K562 (cell line): Measurements from ENCODE around the gene ITPKB. TPM values are rescaled to one million over a fixed set of nuclear protein-coding genes. Genes with fewer than 3 reads are reported as not detected.

Experiments used
- ATAC-seq: fragments of 200-7000 bp; cut with Tn5 transposase; 3 replicates; pipeline ENCODE4 v1.9.1; 2020; ENCODE audit warnings: moderate library complexity
- BruUV-seq: library from RNA; stranded (reverse); fragments of 400-500 nt; replicated peaks from 2 replicates; lab custom pipeline; 2021; lab: Mats Ljungman, UMichigan
- CTCF ChIA-PET: fragments of 300-600 bp; formaldehyde crosslinking; extraction: SDS; loops from one replicate; lab custom pipeline; 2021; ENCODE audit warnings: low intra/inter-chr PET ratio; lab: Yijun Ruan, JAX
- POLR2A ChIA-PET: fragments of 300-600, 350-650 bp; sonication (Branson Sonifier 250); formaldehyde crosslinking; extraction: SDS; loops from one replicate; lab custom pipeline; 2021; ENCODE audit warnings: antibody characterized with exemption, inconsistent platforms; lab: Yijun Ruan, JAX
- DNase-seq, 4 experiments: peaks; one replicate each; pipeline versions ENCODE4 v3.0.0 to v3.0.0-alpha.2; 2011 to 2018; ENCODE audit warnings: low spot score in 3 of 4, mixed read lengths in 3 of 4; ENCODE audit errors: extremely low read depth in 1 of 4
- FAIRE-seq: peaks from 2 replicates; lab custom pipeline; 2011; peaks lifted over from hg19 to GRCh38; lab: Jason Lieb, UNC
- H2AFZ ChIP-seq: 2 replicates; pipeline ENCODE4 v1.6.0; 2011; ENCODE audit warnings: low read depth, low read length, control low read depth, inconsistent platforms
- H3K27ac ChIP-seq: fragments of 200-600 bp; 3 replicates; pipeline ENCODE4 v1.8.0; 2011; ENCODE audit warnings: low read depth, mild to moderate bottlenecking, control low read depth, inconsistent platforms, low read length, moderate library complexity, mixed read lengths; ENCODE audit errors: extremely low read depth
- H3K27me3 ChIP-seq, 2 experiments: fragments of 300-600 bp in 1 of 2; 2 replicates in 1 of 2; 3 replicates in 1 of 2; pipeline versions ENCODE4 v1.6.0 to v1.8.0; 2011; ENCODE audit warnings: inconsistent platforms in 2 of 2, low read length in 2 of 2, mild to moderate bottlenecking in 1 of 2, mixed read lengths in 1 of 2, moderate library complexity in 1 of 2; ENCODE audit not compliant: control insufficient read depth in 2 of 2, insufficient read depth in 2 of 2
- H3K36me3 ChIP-seq: fragments of 300-600 bp; 3 replicates; pipeline ENCODE4 v1.8.0; 2011; ENCODE audit warnings: mild to moderate bottlenecking, low read length, inconsistent platforms; ENCODE audit not compliant: control insufficient read depth, insufficient read depth
- H3K4me1 ChIP-seq, 2 experiments: fragments of 200-600 bp in 1 of 2; replicated peaks in 1 of 2; 2 replicates in 1 of 2; 3 replicates in 1 of 2; pipeline versions ENCODE4 v1.5.1 to v1.8.0; 2011; ENCODE audit warnings: inconsistent platforms in 2 of 2, low read length in 2 of 2, mild to moderate bottlenecking in 1 of 2, mixed read lengths in 1 of 2, moderate library complexity in 1 of 2; ENCODE audit not compliant: control insufficient read depth in 2 of 2, insufficient read depth in 2 of 2
- H3K4me2 ChIP-seq: 2 replicates; pipeline ENCODE4 v1.6.1; 2011; ENCODE audit warnings: low read length, control low read depth, inconsistent platforms, mixed read lengths; ENCODE audit not compliant: insufficient read depth
- H3K4me3 ChIP-seq: fragments of 200-600 bp; sonication (generic), shearing (Covaris generic); 2 replicates; pipeline ENCODE4 v1.5.1; 2016; ENCODE audit warnings: control low read depth, inconsistent platforms
- H3K79me2 ChIP-seq: fragments of 200-600 bp; 3 replicates; pipeline ENCODE4 v1.8.0; 2011; ENCODE audit warnings: low read length, inconsistent platforms; ENCODE audit not compliant: control insufficient read depth, insufficient read depth
- H3K9ac ChIP-seq, 2 experiments: 2 replicates each; pipeline versions ENCODE4 v1.6.0 to v1.6.1; 2011; ENCODE audit warnings: low read depth in 2 of 2, low read length in 2 of 2, control low read depth in 1 of 2, inconsistent platforms in 1 of 2, mild to moderate bottlenecking in 1 of 2, mixed read lengths in 1 of 2; ENCODE audit not compliant: insufficient read depth in 1 of 2
- H3K9me1 ChIP-seq: one replicate; pipeline ENCODE4 v1.6.0; 2011; ENCODE audit warnings: inconsistent platforms, mild to moderate bottlenecking, low read length, moderate library complexity; ENCODE audit not compliant: control insufficient read depth, insufficient read depth
- H3K9me3 ChIP-seq: replicated peaks from 2 replicates; pipeline ENCODE4 v1.5.1; 2011; ENCODE audit warnings: low read depth, low read length, inconsistent platforms; ENCODE audit not compliant: control insufficient read depth, insufficient read depth
- H4K20me1 ChIP-seq: replicated peaks from 2 replicates; pipeline ENCODE4 v1.6.1; 2011; ENCODE audit warnings: low read length, inconsistent platforms, mixed read lengths; ENCODE audit not compliant: control insufficient read depth, insufficient read depth
- MED1 ChIP-seq: sonication (generic); formaldehyde crosslinking; IDR thresholded peaks from 2 replicates; pipeline ENCODE4 v1.8.1; 2023; ENCODE audit warnings: missing genetic modification reagents, borderline replicate concordance
- ZNF561 ChIP-seq: fragments of 450-650 bp; formaldehyde crosslinking; conservative IDR thresholded peaks from 2 replicates; pipeline ENCODE4 v1.4.0; 2020; ENCODE audit warnings: mild to moderate bottlenecking, moderate library complexity
- ZNF589 ChIP-seq: fragments of 200-800 bp; sonication (Bioruptor generic); IDR thresholded peaks from 2 replicates; pipeline ENCODE4 v1.6.1; 2016; ENCODE audit warnings: low read depth, missing genetic modification characterization, missing compliant biosample characterization
- ZZZ3 ChIP-seq: fragments of 450-650 bp; IDR thresholded peaks from 2 replicates; pipeline ENCODE4 v1.6.1; 2016; ENCODE audit warnings: antibody characterized with exemption, mild to moderate bottlenecking, moderate library complexity
- WGBS: fragments of 100-300 bp; shearing (Covaris generic); methylation state at CpG from one replicate; pipeline ENCODE4 v1.1.6; 2016; ENCODE audit warnings: low coverage, mixed read lengths; ENCODE audit not compliant: insufficient coverage; ENCODE audit errors: missing lambda C conversion rate; 5-methylcytosine and 5-hydroxymethylcytosine counted together
- in situ Hi-C: fragments of 300-500 bp; cut with MboI; formaldehyde crosslinking; loops from 4 replicates; pipeline ENCODE4 v1.15.0; 2018; ENCODE audit warnings: inconsistent platforms, mixed read lengths
- intact Hi-C: fragments of 100-400 bp; cut with micrococcal nuclease; formaldehyde crosslinking; loops from 2 replicates; pipeline ENCODE4 v1.14.2; 2022
- polyA plus RNA-seq, 8 experiments: library from polyadenylated mRNA; depleted of rRNA in 4 of 8; stranded (reverse) in 5 of 8; unstranded in 3 of 8; fragments of >200 nt; fragmentation: Nextera tagmentation in 2 of 8; fragmentation: Illumina TruSeq in 1 of 8; extraction: Ambion mirVana in 2 of 8; extraction: Trizol in 1 of 8; gene quantifications; 2 replicates each; pipeline versions ENCODE4 v1.2.1 to v1.2.3, GENCODE V29; 2011 to 2014; ENCODE audit warnings: inconsistent platforms in 1 of 8, missing spikeins in 1 of 8
- total RNA-seq, 7 experiments: library from RNA; depleted of rRNA in 6 of 7; stranded (reverse); fragments of >200 nt in 6 of 7; fragmentation: Illumina TruSeq in 2 of 7; extraction: Trizol in 2 of 7; gene quantifications; 2 replicates each; pipeline versions ENCODE4 v1.2.1 to v1.2.3, GENCODE V29; 2011 to 2021; ENCODE audit warnings: low replicate concordance in 1 of 7
- TF ChIP-seq, protein P1 (sequence below): fragments of 450-650 bp; IDR thresholded peaks from 2 replicates; pipeline ENCODE4 v1.6.1; 2016; ENCODE audit warnings: low read depth

The ITPKB gene
- total and polyA plus RNA-seq, 9 of the 15 experiments (the other 6 are each of a cell fraction or from before 2014, with no cell fraction given): 0.01 to 0.22 TPM; not detected in 7

DNA sequence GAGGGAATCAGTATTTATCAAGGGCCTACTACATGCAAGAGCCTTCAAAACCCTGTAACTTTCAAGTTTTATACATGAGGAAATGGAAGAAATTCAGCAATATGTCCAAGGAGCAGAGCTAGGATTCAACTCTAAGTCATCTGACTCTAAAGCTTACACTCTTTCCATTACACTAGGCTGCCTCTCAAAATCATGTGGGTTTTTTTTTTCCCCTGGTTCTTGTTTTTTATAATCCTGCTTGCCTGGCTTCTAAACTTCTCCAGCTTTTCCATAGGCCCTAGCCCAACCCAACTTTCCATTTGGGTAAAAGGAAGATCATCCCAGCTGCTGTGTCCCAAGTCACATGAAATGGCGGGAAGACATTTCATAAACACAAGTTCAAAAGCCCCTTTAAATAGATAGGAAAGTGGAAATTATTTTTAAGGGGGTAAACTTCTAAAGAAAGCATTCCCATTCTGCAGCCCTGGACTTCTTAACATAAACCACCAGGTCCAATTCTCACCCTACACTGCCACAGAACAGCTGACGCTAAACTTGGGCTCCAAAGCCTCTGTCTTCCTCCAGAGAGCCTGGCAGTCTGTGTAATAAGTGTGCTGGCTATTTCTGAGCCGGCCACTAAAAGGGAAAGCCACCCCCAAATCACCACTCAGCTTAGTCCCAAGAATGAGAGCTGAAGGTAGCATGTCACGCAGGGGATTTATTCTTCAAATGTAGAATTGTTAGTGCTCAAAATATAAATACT is 46.9 kb downstream of the ITPKB start:
- Histone ChIP-seq H3K9me1 (no peaks in the 10 kb centered on the region), H3K27me3 (peaks cover 31 to 46% of the 10 kb centered on the region in 2 experiments), H4K20me1 (no peaks in the 10 kb centered on the region), H2AFZ (no peak overlapping the region), H3K4me3 (no peak overlapping the region), H3K27ac (no peak overlapping the region), H3K9me3 (no peaks in the 10 kb centered on the region), H3K9ac (no peak overlapping the region), H3K4me2 (no peak overlapping the region), H3K79me2 (no peaks in the 10 kb centered on the region)
- intact Hi-C loops (no loop called here), in situ Hi-C loops (no loop called here)
- 1% methylated on average over 4 of the region's 4 CpGs for WGBS
- no peak for ATAC-seq
- POLR2A ChIA-PET: interaction anchor here (0.6 to 0.7 kb wide), 2 partner anchors 12 to 1153 kb away, joined by 3 read pairs; no protein-coding TSS in a partner anchor
- no peak for FAIRE-seq
- BruUV-seq: no TSS peak
- TF ChIP-seq ZZZ3: no peak
- TF ChIP-seq MED1 (CRISPR knock-in tag): no peak
- TF ChIP-seq, all 486 proteins: peak for 0
- H3K36me3 ChIP-seq: no peaks in the 10 kb centered on the region
- no peak for DNase-seq
- CTCF ChIA-PET: no interaction called here
- H3K4me1 ChIP-seq: no peaks in the 10 kb centered on the region

DNA sequence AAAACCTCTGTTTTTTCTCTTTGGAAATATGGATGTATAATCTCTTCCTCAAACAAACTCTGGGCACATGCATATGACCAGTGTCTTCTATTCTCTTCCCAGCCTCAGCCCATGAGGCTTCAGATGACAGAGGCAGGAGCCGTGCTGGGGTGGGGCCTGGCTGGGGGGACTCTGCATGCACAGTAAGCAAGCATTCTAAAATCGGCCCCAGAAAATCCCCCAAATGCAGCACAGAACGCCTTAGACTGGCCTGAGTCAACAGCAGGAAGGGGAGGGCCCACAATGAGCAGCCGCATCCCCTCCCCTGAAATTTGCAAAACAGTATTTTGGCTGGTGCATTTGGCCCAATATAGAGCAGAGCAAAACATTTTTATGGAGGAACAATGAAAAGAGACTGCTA is 47.8 kb downstream of the ITPKB start:
- no peak for DNase-seq
- Histone ChIP-seq H3K79me2 (no peaks in the 10 kb centered on the region), H2AFZ (no peak overlapping the region), H3K4me1 (no peaks in the 10 kb centered on the region), H3K9me1 (no peaks in the 10 kb centered on the region), H3K9ac (no peak overlapping the region), H3K36me3 (no peaks in the 10 kb centered on the region), H3K27ac (no peak overlapping the region), H3K9me3 (no peaks in the 10 kb centered on the region), H4K20me1 (no peaks in the 10 kb centered on the region), H3K4me2 (no peak overlapping the region), H3K27me3 (peaks cover 33 to 46% of the 10 kb centered on the region in 2 experiments), H3K4me3 (no peak overlapping the region)
- BruUV-seq: no TSS peak
- in situ Hi-C loops: no loop called here
- ATAC-seq: no peak
- ChIA-PET CTCF (no interaction called here), POLR2A (no interaction called here)
- WGBS: 4% methylated on average over 4 of the region's 4 CpGs
- FAIRE-seq: no peak
- intact Hi-C loops: no loop called here
- TF ChIP-seq ZNF561 (CRISPR knock-in tag) (no peak), ZNF589 (CRISPR knock-in tag) (no peak)
- TF ChIP-seq, protein P1, sequence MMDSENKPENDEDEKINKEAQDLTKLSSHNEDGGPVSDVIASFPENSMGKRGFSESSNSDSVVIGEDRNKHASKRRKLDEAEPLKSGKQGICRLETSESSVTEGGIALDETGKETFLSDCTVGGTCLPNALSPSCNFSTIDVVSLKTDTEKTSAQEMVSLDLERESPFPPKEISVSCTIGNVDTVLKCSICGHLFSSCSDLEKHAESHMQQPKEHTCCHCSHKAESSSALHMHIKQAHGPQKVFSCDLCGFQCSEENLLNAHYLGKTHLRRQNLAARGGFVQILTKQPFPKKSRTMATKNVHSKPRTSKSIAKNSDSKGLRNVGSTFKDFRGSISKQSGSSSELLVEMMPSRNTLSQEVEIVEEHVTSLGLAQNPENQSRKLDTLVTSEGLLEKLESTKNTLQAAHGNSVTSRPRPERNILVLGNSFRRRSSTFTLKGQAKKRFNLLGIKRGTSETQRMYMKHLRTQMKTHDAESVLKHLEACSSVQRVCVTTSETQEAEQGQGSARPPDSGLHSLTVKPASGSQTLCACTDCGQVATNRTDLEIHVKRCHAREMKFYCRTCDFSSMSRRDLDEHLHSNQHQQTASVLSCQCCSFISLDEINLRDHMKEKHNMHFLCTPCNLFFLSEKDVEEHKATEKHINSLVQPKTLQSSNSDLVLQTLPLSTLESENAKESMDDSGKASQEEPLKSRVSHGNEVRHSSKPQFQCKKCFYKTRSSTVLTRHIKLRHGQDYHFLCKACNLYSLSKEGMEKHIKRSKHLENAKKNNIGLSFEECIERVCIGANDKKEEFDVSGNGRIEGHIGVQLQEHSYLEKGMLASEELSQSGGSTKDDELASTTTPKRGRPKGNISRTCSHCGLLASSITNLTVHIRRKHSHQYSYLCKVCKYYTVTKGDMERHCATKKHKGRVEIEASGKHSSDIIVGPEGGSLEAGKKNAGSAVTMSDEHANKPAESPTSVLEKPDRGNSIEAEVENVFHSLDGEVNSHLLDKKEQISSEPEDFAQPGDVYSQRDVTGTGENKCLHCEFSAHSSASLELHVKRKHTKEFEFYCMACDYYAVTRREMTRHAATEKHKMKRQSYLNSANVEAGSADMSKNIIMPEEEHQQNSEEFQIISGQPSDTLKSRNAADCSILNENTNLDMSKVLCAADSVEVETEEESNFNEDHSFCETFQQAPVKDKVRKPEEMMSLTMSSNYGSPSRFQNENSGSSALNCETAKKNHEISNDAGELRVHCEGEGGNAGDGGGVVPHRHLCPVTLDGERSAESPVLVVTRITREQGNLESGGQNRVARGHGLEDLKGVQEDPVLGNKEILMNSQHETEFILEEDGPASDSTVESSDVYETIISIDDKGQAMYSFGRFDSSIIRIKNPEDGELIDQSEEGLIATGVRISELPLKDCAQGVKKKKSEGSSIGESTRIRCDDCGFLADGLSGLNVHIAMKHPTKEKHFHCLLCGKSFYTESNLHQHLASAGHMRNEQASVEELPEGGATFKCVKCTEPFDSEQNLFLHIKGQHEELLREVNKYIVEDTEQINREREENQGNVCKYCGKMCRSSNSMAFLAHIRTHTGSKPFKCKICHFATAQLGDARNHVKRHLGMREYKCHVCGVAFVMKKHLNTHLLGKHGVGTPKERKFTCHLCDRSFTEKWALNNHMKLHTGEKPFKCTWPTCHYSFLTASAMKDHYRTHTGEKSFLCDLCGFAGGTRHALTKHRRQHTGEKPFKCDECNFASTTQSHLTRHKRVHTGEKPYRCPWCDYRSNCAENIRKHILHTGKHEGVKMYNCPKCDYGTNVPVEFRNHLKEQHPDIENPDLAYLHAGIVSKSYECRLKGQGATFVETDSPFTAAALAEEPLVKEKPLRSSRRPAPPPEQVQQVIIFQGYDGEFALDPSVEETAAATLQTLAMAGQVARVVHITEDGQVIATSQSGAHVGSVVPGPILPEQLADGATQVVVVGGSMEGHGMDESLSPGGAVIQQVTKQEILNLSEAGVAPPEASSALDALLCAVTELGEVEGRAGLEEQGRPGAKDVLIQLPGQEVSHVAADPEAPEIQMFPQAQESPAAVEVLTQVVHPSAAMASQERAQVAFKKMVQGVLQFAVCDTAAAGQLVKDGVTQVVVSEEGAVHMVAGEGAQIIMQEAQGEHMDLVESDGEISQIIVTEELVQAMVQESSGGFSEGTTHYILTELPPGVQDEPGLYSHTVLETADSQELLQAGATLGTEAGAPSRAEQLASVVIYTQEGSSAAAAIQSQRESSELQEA: no peak
